DND-41 (cell line): Measurements from ENCODE around the gene THBS4.

ENCODE experiments used
- ATAC-seq: fragments of 200-7000 bp; cut with Tn5 transposase; 3 replicates; pipeline ENCODE4 v1.9.1; 2021; ENCODE audit warnings: low read depth; ENCODE audit not compliant: insufficient read depth
- DNase-seq: peaks from one replicate; pipeline ENCODE4 v3.0.0-alpha.2; 2020
- H2AFZ ChIP-seq: 2 replicates; pipeline ENCODE4 v1.6.0; 2012; ENCODE audit warnings: low read depth, low read length
- H3K27ac ChIP-seq: 2 replicates; pipeline ENCODE4 v1.5.1; 2012; ENCODE audit warnings: low read length, inconsistent platforms
- H3K27me3 ChIP-seq: fragments of 200-600 bp; sonication (generic); 2 replicates; pipeline ENCODE4 v1.6.0; 2012; ENCODE audit warnings: low read length, mild to moderate bottlenecking, inconsistent platforms; ENCODE audit not compliant: insufficient read depth, poor library complexity
- H3K36me3 ChIP-seq: 2 replicates; pipeline ENCODE4 v1.5.1; 2012; ENCODE audit warnings: low read length, inconsistent platforms; ENCODE audit not compliant: insufficient read depth
- H3K4me1 ChIP-seq: 2 replicates; pipeline ENCODE4 v1.5.1; 2012; ENCODE audit warnings: mild to moderate bottlenecking, low read length; ENCODE audit not compliant: insufficient read depth
- H3K4me2 ChIP-seq: 2 replicates; pipeline ENCODE4 v1.6.0; 2012; ENCODE audit warnings: mild to moderate bottlenecking, moderate library complexity, low read length, inconsistent platforms; ENCODE audit not compliant: insufficient read depth
- H3K4me3 ChIP-seq, 2 experiments: fragments of 200-600 bp in 1 of 2; shearing (Covaris generic) in 1 of 2; 2 replicates each; pipeline ENCODE4 v1.5.1; 2012 to 2016; ENCODE audit warnings: inconsistent platforms in 2 of 2, low read length in 2 of 2, mild to moderate bottlenecking in 2 of 2, low read depth in 1 of 2, moderate library complexity in 1 of 2
- H3K79me2 ChIP-seq: 2 replicates; pipeline ENCODE4 v1.6.0; 2012; ENCODE audit warnings: low read length, inconsistent platforms; ENCODE audit not compliant: insufficient read depth
- H3K9ac ChIP-seq: 2 replicates; pipeline ENCODE4 v1.6.0; 2012; ENCODE audit warnings: low read depth, mild to moderate bottlenecking, inconsistent platforms, low read length, moderate library complexity
- H3K9me3 ChIP-seq: 2 replicates; pipeline ENCODE4 v1.5.1; 2012; ENCODE audit warnings: low read length, moderate library complexity, mild to moderate bottlenecking, inconsistent platforms; ENCODE audit not compliant: insufficient read depth, severe bottlenecking
- H4K20me1 ChIP-seq: 2 replicates; pipeline ENCODE4 v1.6.0; 2012; ENCODE audit warnings: low read length; ENCODE audit not compliant: insufficient read depth
- EZH2 ChIP-seq: IDR thresholded peaks from 3 replicates; pipeline ENCODE4 v1.6.1; 2012; ENCODE audit warnings: borderline replicate concordance, low read depth, mild to moderate bottlenecking, moderate library complexity, low read length, inconsistent platforms; ENCODE audit not compliant: severe bottlenecking
- TF ChIP-seq, protein P1 (sequence below): IDR thresholded peaks from 2 replicates; pipeline ENCODE4 v1.5.1; 2012; ENCODE audit warnings: borderline replicate concordance, low read length, moderate library complexity, mild to moderate bottlenecking; ENCODE audit not compliant: poor library complexity, severe bottlenecking; ENCODE audit errors: extremely low read depth

The THBS4 gene

DNA sequence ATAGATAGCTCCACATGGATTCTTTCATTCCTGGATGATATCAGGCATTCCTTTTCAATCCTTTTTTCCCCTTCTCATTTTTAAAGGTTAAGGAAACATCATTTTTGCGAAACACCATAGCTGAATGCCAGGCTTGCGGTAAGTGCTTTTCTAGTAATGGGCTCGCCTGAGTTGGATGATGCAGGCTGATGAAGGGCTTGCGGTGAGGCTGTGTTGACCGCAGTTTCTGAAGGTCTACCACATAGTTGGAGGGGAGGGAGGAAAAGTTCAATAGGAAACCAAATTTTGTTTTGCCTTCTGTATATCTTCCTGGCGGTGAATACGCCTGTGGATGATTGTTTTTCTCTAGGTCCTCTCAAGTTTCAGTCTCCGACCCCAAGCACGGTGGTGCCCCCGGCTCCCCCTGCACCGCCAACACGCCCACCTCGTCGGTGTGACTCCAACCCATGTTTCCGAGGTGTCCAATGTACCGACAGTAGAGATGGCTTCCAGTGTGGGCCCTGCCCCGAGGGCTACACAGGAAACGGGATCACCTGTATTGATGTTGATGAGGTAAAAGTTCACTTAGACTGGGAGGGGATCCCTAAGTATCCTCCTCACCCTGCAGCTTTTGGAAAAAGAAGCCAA, 24.3 kb downstream of the THBS4 start:
- TF ChIP-seq, protein P1, sequence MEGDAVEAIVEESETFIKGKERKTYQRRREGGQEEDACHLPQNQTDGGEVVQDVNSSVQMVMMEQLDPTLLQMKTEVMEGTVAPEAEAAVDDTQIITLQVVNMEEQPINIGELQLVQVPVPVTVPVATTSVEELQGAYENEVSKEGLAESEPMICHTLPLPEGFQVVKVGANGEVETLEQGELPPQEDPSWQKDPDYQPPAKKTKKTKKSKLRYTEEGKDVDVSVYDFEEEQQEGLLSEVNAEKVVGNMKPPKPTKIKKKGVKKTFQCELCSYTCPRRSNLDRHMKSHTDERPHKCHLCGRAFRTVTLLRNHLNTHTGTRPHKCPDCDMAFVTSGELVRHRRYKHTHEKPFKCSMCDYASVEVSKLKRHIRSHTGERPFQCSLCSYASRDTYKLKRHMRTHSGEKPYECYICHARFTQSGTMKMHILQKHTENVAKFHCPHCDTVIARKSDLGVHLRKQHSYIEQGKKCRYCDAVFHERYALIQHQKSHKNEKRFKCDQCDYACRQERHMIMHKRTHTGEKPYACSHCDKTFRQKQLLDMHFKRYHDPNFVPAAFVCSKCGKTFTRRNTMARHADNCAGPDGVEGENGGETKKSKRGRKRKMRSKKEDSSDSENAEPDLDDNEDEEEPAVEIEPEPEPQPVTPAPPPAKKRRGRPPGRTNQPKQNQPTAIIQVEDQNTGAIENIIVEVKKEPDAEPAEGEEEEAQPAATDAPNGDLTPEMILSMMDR, result no peak
- no peak for TF ChIP-seq EZH2
- 0 out of 2 replicates have a peak, but pooled peaks cover 6% of the 10 kb centered on the region for H3K4me1 ChIP-seq
- H3K36me3 ChIP-seq, result no peaks in the 10 kb centered on the region
- H3K27ac ChIP-seq, result no peak overlapping the region
- H3K9me3 ChIP-seq, result no peaks in the 10 kb centered on the region
- H2AFZ ChIP-seq, result no peak overlapping the region
- no peaks in the 10 kb centered on the region for H4K20me1 ChIP-seq
- H3K4me3 ChIP-seq, result no peak overlapping the region
- no peaks in the 10 kb centered on the region for H3K27me3 ChIP-seq
- ATAC-seq, result no peak
- no peak overlapping the region for H3K4me2 ChIP-seq
- H3K9ac ChIP-seq, result no peak overlapping the region
- DNase-seq, result no peak
- H3K79me2 ChIP-seq, result no peaks in the 10 kb centered on the region

DNA sequence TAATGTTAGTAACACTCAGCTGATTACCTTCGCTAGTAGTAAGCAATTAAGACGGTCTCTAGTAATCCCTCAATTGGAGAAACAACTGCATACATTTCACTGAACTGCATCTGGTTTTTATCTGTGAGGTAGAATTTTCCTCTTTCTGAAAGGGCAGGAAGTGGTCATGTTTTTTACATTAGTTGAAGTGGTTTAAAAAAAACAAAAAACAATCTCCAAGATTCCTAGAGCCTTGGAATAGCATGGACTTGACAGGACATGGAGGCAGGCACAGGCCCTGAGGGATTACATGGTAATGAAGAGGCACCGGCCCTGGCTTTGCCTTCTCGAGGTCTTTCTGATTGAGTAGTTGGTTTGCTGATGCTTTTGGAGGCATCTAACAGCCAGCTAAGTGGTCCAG, 25.8 kb downstream of the THBS4 start:
- TF ChIP-seq EZH2, result no peak
- TF ChIP-seq, protein P1, result no peak
- H3K27me3 ChIP-seq, result no peaks in the 10 kb centered on the region
- H4K20me1 ChIP-seq, result no peaks in the 10 kb centered on the region
- no peaks in the 10 kb centered on the region for H3K36me3 ChIP-seq
- 0 out of 2 replicates have a peak, but pooled peaks cover 6% of the 10 kb centered on the region for H3K4me1 ChIP-seq
- H3K9ac ChIP-seq, result no peak overlapping the region
- no peak overlapping the region for H3K4me2 ChIP-seq
- no peak overlapping the region for H3K27ac ChIP-seq
- no peak overlapping the region for H3K4me3 ChIP-seq
- H3K79me2 ChIP-seq, result no peaks in the 10 kb centered on the region
- no peak overlapping the region for H2AFZ ChIP-seq
- DNase-seq (no peak), ATAC-seq (no peak)
- no peaks in the 10 kb centered on the region for H3K9me3 ChIP-seq

DNA sequence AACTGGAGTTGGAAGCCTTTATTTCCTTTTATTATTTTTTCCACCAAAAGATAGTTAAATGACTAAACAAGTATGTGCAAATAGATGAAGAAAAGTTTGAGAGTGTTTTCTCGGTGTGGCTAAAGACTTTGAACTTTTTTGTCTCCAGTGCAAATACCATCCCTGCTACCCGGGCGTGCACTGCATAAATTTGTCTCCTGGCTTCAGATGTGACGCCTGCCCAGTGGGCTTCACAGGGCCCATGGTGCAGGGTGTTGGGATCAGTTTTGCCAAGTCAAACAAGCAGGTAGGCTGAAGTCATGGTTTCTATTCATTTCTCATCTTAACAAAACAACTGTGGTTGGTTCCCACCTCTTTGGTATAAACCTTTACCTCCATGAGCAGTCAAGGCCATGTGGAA, 26.4 kb downstream of the THBS4 start:
- no peaks in the 10 kb centered on the region for H3K36me3 ChIP-seq
- TF ChIP-seq EZH2, result no peak
- TF ChIP-seq, protein P1, result no peak
- no peak overlapping the region for H3K4me3 ChIP-seq
- no peak overlapping the region for H3K4me2 ChIP-seq
- no peaks in the 10 kb centered on the region for H3K9me3 ChIP-seq
- no peak overlapping the region for H3K9ac ChIP-seq
- ATAC-seq (no peak), DNase-seq (no peak)
- H2AFZ ChIP-seq, result no peak overlapping the region
- 0 out of 2 replicates have a peak, but pooled peaks cover 6% of the 10 kb centered on the region for H3K4me1 ChIP-seq
- H3K27me3 ChIP-seq, result no peaks in the 10 kb centered on the region
- H3K79me2 ChIP-seq, result no peaks in the 10 kb centered on the region
- H4K20me1 ChIP-seq, result no peaks in the 10 kb centered on the region
- H3K27ac ChIP-seq, result no peak overlapping the region

DNA sequence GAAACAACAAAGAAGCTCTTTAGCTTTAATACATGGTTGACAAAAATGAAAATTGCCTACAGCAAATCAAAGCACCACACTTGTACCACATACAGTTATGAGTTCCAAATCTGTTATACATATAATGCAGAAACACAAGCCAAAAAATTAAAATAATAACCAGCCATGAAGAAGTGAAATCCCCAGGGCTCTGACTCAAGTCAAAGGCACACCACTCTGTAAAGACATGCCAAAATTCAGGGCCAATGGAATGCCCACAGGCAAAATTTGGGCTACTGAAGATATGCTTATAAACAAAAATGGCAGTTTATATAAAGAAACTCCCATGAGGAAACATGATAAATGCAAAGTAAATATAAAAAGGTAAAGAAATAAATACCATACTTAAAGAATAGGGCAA, 29.0 kb downstream of the THBS4 start:
- Histone ChIP-seq H3K9me3 (no peaks in the 10 kb centered on the region), H3K9ac (no peak overlapping the region), H3K27me3 (no peaks in the 10 kb centered on the region), H4K20me1 (no peaks in the 10 kb centered on the region), H3K36me3 (no peaks in the 10 kb centered on the region), H3K4me2 (no peak overlapping the region), H3K4me1 (0 out of 2 replicates have a peak, but pooled peaks cover 4% of the 10 kb centered on the region), H3K27ac (no peak overlapping the region), H3K79me2 (no peaks in the 10 kb centered on the region), H3K4me3 (no peak overlapping the region), H2AFZ (no peak overlapping the region)
- DNase-seq (no peak), ATAC-seq (no peak)
- no peak for TF ChIP-seq EZH2
- TF ChIP-seq, protein P1, result no peak
